GM12873 (cell line): ENCODE data around the gene BCR.

Experiments used
- TF ChIP-seq, protein P1 (sequence below): IDR thresholded peaks from 2 replicates; pipeline ENCODE4 v1.5.1; 2012; ENCODE audit warnings: low read depth, mild to moderate bottlenecking, moderate library complexity, low read length, control low read depth; ENCODE audit not compliant: insufficient read depth; ENCODE audit errors: missing control alignments

BCR gene

GRCh38 chr22:23159291-23159630 is 21.0 kb upstream of the BCR start:
- TF ChIP-seq, protein P1, sequence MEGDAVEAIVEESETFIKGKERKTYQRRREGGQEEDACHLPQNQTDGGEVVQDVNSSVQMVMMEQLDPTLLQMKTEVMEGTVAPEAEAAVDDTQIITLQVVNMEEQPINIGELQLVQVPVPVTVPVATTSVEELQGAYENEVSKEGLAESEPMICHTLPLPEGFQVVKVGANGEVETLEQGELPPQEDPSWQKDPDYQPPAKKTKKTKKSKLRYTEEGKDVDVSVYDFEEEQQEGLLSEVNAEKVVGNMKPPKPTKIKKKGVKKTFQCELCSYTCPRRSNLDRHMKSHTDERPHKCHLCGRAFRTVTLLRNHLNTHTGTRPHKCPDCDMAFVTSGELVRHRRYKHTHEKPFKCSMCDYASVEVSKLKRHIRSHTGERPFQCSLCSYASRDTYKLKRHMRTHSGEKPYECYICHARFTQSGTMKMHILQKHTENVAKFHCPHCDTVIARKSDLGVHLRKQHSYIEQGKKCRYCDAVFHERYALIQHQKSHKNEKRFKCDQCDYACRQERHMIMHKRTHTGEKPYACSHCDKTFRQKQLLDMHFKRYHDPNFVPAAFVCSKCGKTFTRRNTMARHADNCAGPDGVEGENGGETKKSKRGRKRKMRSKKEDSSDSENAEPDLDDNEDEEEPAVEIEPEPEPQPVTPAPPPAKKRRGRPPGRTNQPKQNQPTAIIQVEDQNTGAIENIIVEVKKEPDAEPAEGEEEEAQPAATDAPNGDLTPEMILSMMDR, result no peak

DNA sequence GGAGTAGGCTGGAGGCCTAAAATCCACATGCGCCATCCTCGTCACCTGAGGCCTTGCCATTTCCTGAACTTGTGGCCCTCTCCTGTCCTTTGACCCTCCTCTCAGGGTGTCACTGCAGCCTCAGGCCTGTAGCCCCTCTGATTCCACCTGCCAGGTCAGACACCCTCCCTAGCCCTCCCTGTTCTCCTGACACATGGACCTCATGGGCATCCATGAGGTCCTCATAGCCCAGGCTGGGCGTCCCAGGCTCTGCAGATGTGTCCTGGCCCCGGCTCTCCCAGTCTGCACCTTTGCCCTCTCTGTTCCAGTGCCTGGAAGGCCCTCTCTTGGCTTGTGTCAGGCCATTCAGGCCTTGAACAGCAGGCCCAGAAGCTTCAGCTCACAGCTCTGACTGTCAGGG is 19.3 kb upstream of the BCR start:
- TF ChIP-seq, protein P1, result no peak

DNA sequence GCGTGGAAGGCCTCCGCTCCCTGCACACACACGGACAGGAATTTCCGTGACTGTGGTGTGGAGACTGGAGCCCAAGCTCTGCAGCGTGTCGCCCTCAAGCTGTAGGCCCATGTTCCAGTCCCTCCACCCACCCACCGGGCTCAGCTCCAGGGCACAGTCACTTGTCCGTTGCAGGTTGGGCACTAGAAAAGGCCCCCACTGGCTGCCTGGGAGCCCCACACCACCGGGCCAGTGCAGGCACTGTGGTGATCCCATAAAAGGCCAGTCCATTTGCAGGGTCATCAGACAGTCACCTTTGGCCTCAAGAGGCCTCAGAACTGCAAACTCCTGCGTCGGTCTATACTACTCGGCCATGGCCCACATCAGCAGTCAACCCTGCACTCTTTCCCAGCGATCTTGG is 18.7 kb upstream of the BCR start:
- TF ChIP-seq, protein P1, result no peak

DNA sequence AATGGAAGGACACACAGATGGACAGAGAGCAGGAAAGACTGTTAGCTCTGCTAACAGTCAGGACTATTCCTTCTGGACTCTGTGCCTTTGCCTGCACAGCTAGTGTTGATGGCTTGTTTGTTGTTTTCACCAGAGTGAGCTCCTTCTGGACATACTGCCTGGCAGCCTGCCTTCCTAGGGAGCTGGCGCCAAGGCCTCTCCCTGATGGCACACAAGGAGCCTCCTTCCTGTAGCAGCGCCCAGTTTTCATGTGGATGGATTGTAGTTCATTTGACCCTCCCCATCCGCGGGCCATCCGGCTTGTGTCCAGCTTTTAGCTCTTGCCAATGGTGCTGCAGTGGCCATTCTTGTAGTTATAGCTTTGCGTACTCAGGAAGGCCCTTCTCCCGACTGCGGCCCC is 16.6 kb upstream of the BCR start:
- TF ChIP-seq, protein P1, result no peak

DNA sequence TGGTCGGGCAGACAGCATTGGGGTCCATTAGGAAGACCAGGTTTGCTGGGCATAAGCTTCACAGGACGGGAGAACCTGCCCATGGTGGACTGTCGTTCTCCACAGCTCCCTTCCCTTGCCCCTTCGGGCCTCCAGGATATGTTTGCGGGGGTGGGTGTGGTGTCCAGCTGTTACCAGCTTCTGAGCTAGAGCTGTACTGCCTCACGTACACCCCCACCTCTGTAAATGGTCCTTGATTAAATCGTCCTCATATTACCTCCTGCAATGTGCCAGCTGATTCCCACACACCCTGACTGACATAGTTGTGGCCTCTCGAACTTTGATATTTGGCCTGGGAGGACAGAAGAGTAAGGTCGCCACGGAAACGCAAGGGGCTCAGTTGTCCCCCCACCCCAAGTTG is 16.2 kb upstream of the BCR start:
- TF ChIP-seq, protein P1, result no peak

GRCh38 chr22:23166042-23166831 is 14.1 kb upstream of the BCR start:
- TF ChIP-seq, protein P1, result no peak

DNA sequence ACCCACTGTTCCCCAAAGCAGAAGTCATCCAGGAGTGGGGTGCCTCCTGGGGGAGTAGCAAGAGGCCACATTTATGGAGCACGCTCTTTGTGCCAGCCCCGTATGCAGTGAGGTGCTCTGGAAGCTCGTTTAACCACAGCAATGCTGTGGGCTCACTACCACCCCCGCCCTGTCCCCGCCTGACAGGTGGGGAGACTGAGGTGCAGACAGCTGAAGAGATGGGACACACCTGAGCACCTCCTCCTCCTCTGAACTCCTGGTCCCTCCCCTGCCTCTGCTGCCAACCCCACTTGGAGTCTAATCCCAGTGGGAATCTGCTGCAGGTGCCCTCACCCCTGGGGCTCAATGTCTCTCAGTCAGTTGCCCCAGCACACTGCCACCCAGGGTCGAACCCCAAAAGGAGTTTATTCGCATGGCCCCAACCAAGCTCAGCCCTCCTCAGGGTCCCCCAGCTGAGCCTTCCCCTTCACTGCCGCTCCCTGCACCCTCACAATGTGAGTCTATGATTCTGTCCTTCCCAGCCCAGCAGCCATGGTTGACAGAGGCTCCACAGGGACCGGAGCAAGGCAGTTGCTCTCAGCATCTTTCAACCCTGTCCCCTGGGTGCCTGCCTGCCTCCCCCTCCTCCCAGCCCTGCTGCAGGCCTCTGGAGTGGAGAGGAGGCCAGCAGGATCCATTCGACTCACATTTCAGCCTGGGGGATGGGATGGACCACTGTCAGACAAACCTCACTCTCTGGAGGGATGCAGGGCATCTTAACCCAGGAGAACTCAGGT is 13.3 kb upstream of the BCR start:
- TF ChIP-seq, protein P1, result no peak
